ENCODE measurements around the gene PMEPA1. TPM values are rescaled to one million over a fixed set of nuclear protein-coding genes. Genes with fewer than 3 reads are reported as not detected.

Gene PMEPA1
- polyA plus RNA-seq, 2 of the 4 experiments (the other 2 are of a cell fraction): 131 to 147 TPM

- peak overlapping the region; percentile 27 for H3K4me3 ChIP-seq
- no peaks in the 10 kb centered on the region for H3K9me3 ChIP-seq
- ATAC-seq (no peak), FAIRE-seq (no peak), DNase-seq (ENCODE audit: low read depth in 1 of 2, low spot score in 1 of 2) (no peak)
- peaks cover 95% of the 10 kb centered on the region for H3K4me1 ChIP-seq
- CTCF ChIA-PET: interaction anchor here (1.1 to 4.2 kb wide), 6 partner anchors 10 to 483 kb away, joined by 3 to 27 read pairs (median 8); partner anchors contain the start of gene PMEPA1
- POLR2A ChIA-PET: interaction anchor here (0.7 to 4.8 kb wide), 11 partner anchors 10 to 415 kb away, joined by 3 to 78 read pairs (median 4); partner anchors contain the start of gene PMEPA1
- 58% methylated on average over 7 of the region's 7 CpGs for WGBS (ENCODE audit: missing lambda C conversion rate)
- TF ChIP-seq E2F6 (IDR thresholded peaks at IDR 0.05; ENCODE audit: borderline replicate concordance, low read depth): no peak; the same call in 1 of the 2 replicates
- no peak for TF ChIP-seq JUNB (IDR thresholded peaks at IDR 0.05)
- TF ChIP-seq MAFK (IDR thresholded peaks at IDR 0.05; ENCODE audit: partially characterized antibody): no peak
- TF ChIP-seq CHD4 (IDR thresholded peaks at IDR 0.05; ENCODE audit: borderline replicate concordance): no peak
- TF ChIP-seq NPAS2 (CRISPR knock-in tag; IDR thresholded peaks at IDR 0.05; ENCODE audit: borderline replicate concordance): no peak
- no peak for TF ChIP-seq CBX8 (IDR thresholded peaks at IDR 0.05)
- no peak; the same call in 1 of the 2 replicates for TF ChIP-seq TFCP2L1 (CRISPR knock-in tag; IDR thresholded peaks at IDR 0.05)
- TF ChIP-seq POLR2AphosphoS2 (conservative IDR thresholded peaks at IDR 0.05; ENCODE audit: low read length): no peak
- no peak for TF ChIP-seq RARB (CRISPR knock-in tag; IDR thresholded peaks at IDR 0.05)
- TF ChIP-seq HOXB13 (CRISPR knock-in tag; IDR thresholded peaks at IDR 0.05; ENCODE audit: low read depth): no peak
- no peak for TF ChIP-seq FOSB (CRISPR knock-in tag; IDR thresholded peaks at IDR 0.05)
- TF ChIP-seq ZSCAN20 (CRISPR knock-in tag; IDR thresholded peaks at IDR 0.05): no peak
- no peak for TF ChIP-seq REST (IDR thresholded peaks at IDR 0.05)
- no peak for TF ChIP-seq RFX5 (IDR thresholded peaks at IDR 0.05)
- no peak for TF ChIP-seq CTCF (IDR thresholded peaks at IDR 0.05)
- TF ChIP-seq PBX3 (IDR thresholded peaks at IDR 0.05): no peak
- no peak for TF ChIP-seq POLR2A (IDR thresholded peaks at IDR 0.05; ENCODE audit: low read length)
- peak overlapping the region; percentile 85 for H3K4me2 ChIP-seq
- peak overlapping the region; percentile 92 to 97 for H3K27ac ChIP-seq
Observed at GRCh38 chr20:57697543-57697942, 12.3 kb downstream of the PMEPA1 start.

- Histone ChIP-seq H3K27ac (peak overlapping the region; percentile 92 to 97), H3K4me1 (peaks cover 95% of the 10 kb centered on the region), H3K4me2 (peak overlapping the region; percentile 85), H3K4me3 (no peak overlapping the region), H3K9me3 (no peaks in the 10 kb centered on the region)
- TF ChIP-seq POLR2AphosphoS2 (conservative IDR thresholded peaks at IDR 0.05; ENCODE audit: low read length): peak; percentile 28; the same call in 1 of the 2 replicates
- TF ChIP-seq TFCP2L1 (CRISPR knock-in tag; IDR thresholded peaks at IDR 0.05): no peak
- CTCF ChIA-PET: interaction anchor here (1.7 to 3.4 kb wide), 4 partner anchors 11 to 484 kb away, joined by 4 to 14 read pairs (median 6); no protein-coding TSS in a partner anchor
- no peak for FAIRE-seq
- whole genome bisulfite sequencing (ENCODE audit: missing lambda C conversion rate): 94% methylated on average over 12 of the region's 12 CpGs
- POLR2A ChIA-PET: interaction anchor here (1.6 to 4.8 kb wide), 2 partner anchors 14 to 416 kb away, joined by 3 to 23 read pairs; partner anchors contain the start of gene PMEPA1
- ATAC-seq: no peak
- DNase-seq (ENCODE audit: low read depth in 1 of 2, low spot score in 1 of 2): no peak
Observed at GRCh38 chr20:57696401-57696961, 13.3 kb downstream of the PMEPA1 start.

Data from A549 (cell line).